HepG2 (cell line): Measurements from ENCODE around the gene ARRDC1. TPM values are rescaled to one million over a fixed set of nuclear protein-coding genes. Genes with fewer than 3 reads are reported as not detected.
A peak's percentile ranks its signal among the peaks of the same experiment; 100 is the strongest.

ENCODE experiments used
- FOSL2 ChIP-seq: sonication (generic); formaldehyde crosslinking; IDR thresholded peaks from 2 replicates; pipeline ENCODE4 v1.4.0; 2020; ENCODE audit warnings: missing genetic modification reagents
- KDM4B ChIP-seq: sonication (generic); formaldehyde crosslinking; IDR thresholded peaks from 2 replicates; pipeline ENCODE4 v1.4.0; 2020; ENCODE audit warnings: missing genetic modification reagents
- NCOA1 ChIP-seq: sonication (generic); formaldehyde crosslinking; IDR thresholded peaks from 2 replicates; pipeline ENCODE4 v1.9.0; 2021; ENCODE audit warnings: missing genetic modification reagents
- NFIB ChIP-seq: sonication (generic); formaldehyde crosslinking; IDR thresholded peaks from 2 replicates; pipeline ENCODE4 v1.9.0; 2021; ENCODE audit warnings: missing genetic modification reagents, mild to moderate bottlenecking, borderline replicate concordance
- PAX8 ChIP-seq: sonication (generic); formaldehyde crosslinking; IDR thresholded peaks from 2 replicates; pipeline ENCODE4 v1.8.0; 2022; ENCODE audit warnings: mild to moderate bottlenecking, missing genetic modification reagents, borderline replicate concordance
- PLRG1 ChIP-seq: fragments of 450-650 bp; conservative IDR thresholded peaks from 2 replicates; pipeline ENCODE4 v1.6.1; 2016
- PTBP1 ChIP-seq: fragments of 200-400 bp; formaldehyde crosslinking; IDR thresholded peaks from 2 replicates; pipeline ENCODE4 v1.6.1; 2018; ENCODE audit warnings: low read length, low read depth; ENCODE audit not compliant: poor library complexity, severe bottlenecking
- SALL1 ChIP-seq: sonication (generic); formaldehyde crosslinking; IDR thresholded peaks from 2 replicates; pipeline ENCODE4 v1.8.0; 2022; ENCODE audit warnings: mild to moderate bottlenecking, missing genetic modification reagents
- SOX5 ChIP-seq: IDR thresholded peaks from 2 replicates; pipeline ENCODE4 v1.6.1; 2016; ENCODE audit warnings: borderline replicate concordance
- SRSF9 ChIP-seq: fragments of 200-400 bp; formaldehyde crosslinking; IDR thresholded peaks from 2 replicates; pipeline ENCODE4 v1.6.1; 2018; ENCODE audit warnings: borderline replicate concordance, mild to moderate bottlenecking, low read depth, low read length; ENCODE audit not compliant: insufficient read depth, poor library complexity, severe bottlenecking
- SSRP1 ChIP-seq: IDR thresholded peaks from 2 replicates; pipeline ENCODE4 v1.6.1; 2016; ENCODE audit warnings: control low read depth
- TFE3 ChIP-seq: IDR thresholded peaks from 2 replicates; pipeline ENCODE4 v1.6.1; 2016
- ZNF101 ChIP-seq: sonication (generic); formaldehyde crosslinking; IDR thresholded peaks from 2 replicates; pipeline ENCODE4 v1.4.0; 2020; ENCODE audit warnings: mild to moderate bottlenecking, low read depth, missing genetic modification reagents, borderline replicate concordance
- ZNF20 ChIP-seq: sonication (generic); formaldehyde crosslinking; IDR thresholded peaks from 2 replicates; pipeline ENCODE4 v1.4.0; 2020; ENCODE audit warnings: mild to moderate bottlenecking, moderate library complexity, missing genetic modification reagents
- ZNF232 ChIP-seq: sonication (generic); formaldehyde crosslinking; IDR thresholded peaks from 2 replicates; pipeline ENCODE4 v1.4.0; 2020; ENCODE audit warnings: missing genetic modification reagents, borderline replicate concordance
- ZNF546 ChIP-seq: sonication (generic); formaldehyde crosslinking; conservative IDR thresholded peaks from 2 replicates; pipeline ENCODE4 v1.8.1; 2023; ENCODE audit warnings: mild to moderate bottlenecking, missing genetic modification reagents
- polyA plus RNA-seq, 8 experiments: library from polyadenylated mRNA; depleted of rRNA in 3 of 8; stranded (reverse) in 7 of 8; unstranded in 1 of 8; fragments of >200 nt; fragmentation: Illumina TruSeq in 4 of 8; extraction: Trizol in 4 of 8; gene quantifications; 2 replicates each; pipeline versions ENCODE4 v1.2.1 to v1.2.3, GENCODE V29; 2011 to 2016; ENCODE audit warnings: low read depth in 4 of 8, missing spikeins in 1 of 8, mixed read lengths in 1 of 8; ENCODE audit not compliant: insufficient read depth in 1 of 8
- total RNA-seq, 5 experiments: library from RNA; depleted of rRNA; stranded (reverse); fragments of >200 nt; fragmentation: Illumina TruSeq; extraction: Trizol; gene quantifications; 2 replicates each; pipeline ENCODE4 v1.2.3, GENCODE V29; 2016; ENCODE audit warnings: low read depth in 1 of 5
- TF ChIP-seq, protein P1 (sequence below): sonication (generic); formaldehyde crosslinking; IDR thresholded peaks from 2 replicates; pipeline ENCODE4 v1.4.0; 2020; ENCODE audit warnings: missing genetic modification reagents
- TF ChIP-seq, protein P2 (sequence below): sonication (generic); formaldehyde crosslinking; IDR thresholded peaks from 2 replicates; pipeline ENCODE4 v1.8.0; 2022; ENCODE audit warnings: mild to moderate bottlenecking, missing genetic modification reagents, moderate library complexity
- TF ChIP-seq, protein P3 (sequence below): sonication (generic); formaldehyde crosslinking; IDR thresholded peaks from 2 replicates; pipeline ENCODE4 v1.4.0; 2020; ENCODE audit warnings: missing genetic modification reagents, borderline replicate concordance

ARRDC1 gene
- total and polyA plus RNA-seq, 2 of the 13 experiments (the other 11 are each of a cell fraction or from before 2014, with no cell fraction given) = 21.7 to 44.4 TPM

- TF ChIP-seq, protein P1, sequence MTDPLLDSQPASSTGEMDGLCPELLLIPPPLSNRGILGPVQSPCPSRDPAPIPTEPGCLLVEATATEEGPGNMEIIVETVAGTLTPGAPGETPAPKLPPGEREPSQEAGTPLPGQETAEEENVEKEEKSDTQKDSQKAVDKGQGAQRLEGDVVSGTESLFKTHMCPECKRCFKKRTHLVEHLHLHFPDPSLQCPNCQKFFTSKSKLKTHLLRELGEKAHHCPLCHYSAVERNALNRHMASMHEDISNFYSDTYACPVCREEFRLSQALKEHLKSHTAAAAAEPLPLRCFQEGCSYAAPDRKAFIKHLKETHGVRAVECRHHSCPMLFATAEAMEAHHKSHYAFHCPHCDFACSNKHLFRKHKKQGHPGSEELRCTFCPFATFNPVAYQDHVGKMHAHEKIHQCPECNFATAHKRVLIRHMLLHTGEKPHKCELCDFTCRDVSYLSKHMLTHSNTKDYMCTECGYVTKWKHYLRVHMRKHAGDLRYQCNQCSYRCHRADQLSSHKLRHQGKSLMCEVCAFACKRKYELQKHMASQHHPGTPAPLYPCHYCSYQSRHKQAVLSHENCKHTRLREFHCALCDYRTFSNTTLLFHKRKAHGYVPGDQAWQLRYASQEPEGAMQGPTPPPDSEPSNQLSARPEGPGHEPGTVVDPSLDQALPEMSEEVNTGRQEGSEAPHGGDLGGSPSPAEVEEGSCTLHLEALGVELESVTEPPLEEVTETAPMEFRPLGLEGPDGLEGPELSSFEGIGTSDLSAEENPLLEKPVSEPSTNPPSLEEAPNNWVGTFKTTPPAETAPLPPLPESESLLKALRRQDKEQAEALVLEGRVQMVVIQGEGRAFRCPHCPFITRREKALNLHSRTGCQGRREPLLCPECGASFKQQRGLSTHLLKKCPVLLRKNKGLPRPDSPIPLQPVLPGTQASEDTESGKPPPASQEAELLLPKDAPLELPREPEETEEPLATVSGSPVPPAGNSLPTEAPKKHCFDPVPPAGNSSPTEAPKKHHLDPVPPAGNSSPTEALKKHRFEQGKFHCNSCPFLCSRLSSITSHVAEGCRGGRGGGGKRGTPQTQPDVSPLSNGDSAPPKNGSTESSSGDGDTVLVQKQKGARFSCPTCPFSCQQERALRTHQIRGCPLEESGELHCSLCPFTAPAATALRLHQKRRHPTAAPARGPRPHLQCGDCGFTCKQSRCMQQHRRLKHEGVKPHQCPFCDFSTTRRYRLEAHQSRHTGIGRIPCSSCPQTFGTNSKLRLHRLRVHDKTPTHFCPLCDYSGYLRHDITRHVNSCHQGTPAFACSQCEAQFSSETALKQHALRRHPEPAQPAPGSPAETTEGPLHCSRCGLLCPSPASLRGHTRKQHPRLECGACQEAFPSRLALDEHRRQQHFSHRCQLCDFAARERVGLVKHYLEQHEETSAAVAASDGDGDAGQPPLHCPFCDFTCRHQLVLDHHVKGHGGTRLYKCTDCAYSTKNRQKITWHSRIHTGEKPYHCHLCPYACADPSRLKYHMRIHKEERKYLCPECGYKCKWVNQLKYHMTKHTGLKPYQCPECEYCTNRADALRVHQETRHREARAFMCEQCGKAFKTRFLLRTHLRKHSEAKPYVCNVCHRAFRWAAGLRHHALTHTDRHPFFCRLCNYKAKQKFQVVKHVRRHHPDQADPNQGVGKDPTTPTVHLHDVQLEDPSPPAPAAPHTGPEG (CRISPR knock-in tag) = 0 out of 2 replicates have a peak, but pooled peaks have one; percentile 58
- no peak for TF ChIP-seq KDM4B (CRISPR knock-in tag)
- TF ChIP-seq PAX8 = 0 out of 2 replicates have a peak, but pooled peaks have one; percentile 51
- no peak for TF ChIP-seq ZNF232 (CRISPR knock-in tag)
- TF ChIP-seq, protein P2, sequence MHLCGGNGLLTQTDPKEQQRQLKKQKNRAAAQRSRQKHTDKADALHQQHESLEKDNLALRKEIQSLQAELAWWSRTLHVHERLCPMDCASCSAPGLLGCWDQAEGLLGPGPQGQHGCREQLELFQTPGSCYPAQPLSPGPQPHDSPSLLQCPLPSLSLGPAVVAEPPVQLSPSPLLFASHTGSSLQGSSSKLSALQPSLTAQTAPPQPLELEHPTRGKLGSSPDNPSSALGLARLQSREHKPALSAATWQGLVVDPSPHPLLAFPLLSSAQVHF (CRISPR knock-in tag) = no peak
- no peak for TF ChIP-seq SRSF9
- no peak for TF ChIP-seq ZNF20 (CRISPR knock-in tag)
- no peak for TF ChIP-seq SOX5 (CRISPR knock-in tag)
- no peak for TF ChIP-seq SSRP1
- TF ChIP-seq, protein P3, sequence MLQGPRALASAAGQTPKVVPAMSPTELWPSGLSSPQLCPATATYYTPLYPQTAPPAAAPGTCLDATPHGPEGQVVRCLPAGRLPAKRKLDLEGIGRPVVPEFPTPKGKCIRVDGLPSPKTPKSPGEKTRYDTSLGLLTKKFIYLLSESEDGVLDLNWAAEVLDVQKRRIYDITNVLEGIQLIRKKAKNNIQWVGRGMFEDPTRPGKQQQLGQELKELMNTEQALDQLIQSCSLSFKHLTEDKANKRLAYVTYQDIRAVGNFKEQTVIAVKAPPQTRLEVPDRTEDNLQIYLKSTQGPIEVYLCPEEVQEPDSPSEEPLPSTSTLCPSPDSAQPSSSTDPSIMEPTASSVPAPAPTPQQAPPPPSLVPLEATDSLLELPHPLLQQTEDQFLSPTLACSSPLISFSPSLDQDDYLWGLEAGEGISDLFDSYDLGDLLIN (CRISPR knock-in tag) = no peak
- peak; percentile 24; the same call in 1 of the 2 replicates for TF ChIP-seq SALL1 (CRISPR knock-in tag)
- no peak for TF ChIP-seq PLRG1
- TF ChIP-seq NFIB (CRISPR knock-in tag) = no peak
- no peak for TF ChIP-seq ZNF101 (CRISPR knock-in tag)
- TF ChIP-seq NCOA1 (CRISPR knock-in tag) = no peak
- TF ChIP-seq PTBP1 = no peak
- TF ChIP-seq TFE3 = no peak
- TF ChIP-seq FOSL2 (CRISPR knock-in tag) = no peak
- 0 out of 2 replicates have a peak, but pooled peaks have one; percentile 24 for TF ChIP-seq ZNF546 (CRISPR knock-in tag)
Observed at GRCh38 chr9:137605121-137606004, at the start of gene ARRDC1 (continued).
